GM12874 (cell line): ENCODE results near the gene CHST9.

Experiments used
- CTCF ChIP-seq: IDR thresholded peaks from 2 replicates; pipeline ENCODE4 v1.5.1; 2011; ENCODE audit warnings: low read depth, mild to moderate bottlenecking, control low read depth, low read length, moderate library complexity; ENCODE audit not compliant: insufficient read depth

Gene CHST9

GRCh38 chr18:26976206-26976605, 208.9 kb downstream of the CHST9 start:
- TF ChIP-seq CTCF: no peak

- TF ChIP-seq CTCF: no peak
Measured at GRCh38 chr18:26971409-26971808, 213.7 kb downstream of the CHST9 start.

GRCh38 chr18:26970637-26971036, 214.5 kb downstream of the CHST9 start:
- TF ChIP-seq CTCF: no peak

GRCh38 chr18:26965206-26965605, 219.9 kb downstream of the CHST9 start:
- no peak for TF ChIP-seq CTCF

GRCh38 chr18:26963292-26963691, 221.8 kb downstream of the CHST9 start:
- no peak for TF ChIP-seq CTCF

- no peak for TF ChIP-seq CTCF
Measured at GRCh38 chr18:26961839-26962238, 223.3 kb downstream of the CHST9 start.

- no peak for TF ChIP-seq CTCF
Measured at GRCh38 chr18:26960911-26961310, 224.2 kb downstream of the CHST9 start.

- no peak for TF ChIP-seq CTCF
Measured at GRCh38 chr18:26956863-26957262, 228.2 kb downstream of the CHST9 start.
